ENCODE data around the gene THAP5. TPM values are rescaled to one million over a fixed set of nuclear protein-coding genes. Genes with fewer than 3 reads are reported as not detected.

Gene THAP5, protein sequence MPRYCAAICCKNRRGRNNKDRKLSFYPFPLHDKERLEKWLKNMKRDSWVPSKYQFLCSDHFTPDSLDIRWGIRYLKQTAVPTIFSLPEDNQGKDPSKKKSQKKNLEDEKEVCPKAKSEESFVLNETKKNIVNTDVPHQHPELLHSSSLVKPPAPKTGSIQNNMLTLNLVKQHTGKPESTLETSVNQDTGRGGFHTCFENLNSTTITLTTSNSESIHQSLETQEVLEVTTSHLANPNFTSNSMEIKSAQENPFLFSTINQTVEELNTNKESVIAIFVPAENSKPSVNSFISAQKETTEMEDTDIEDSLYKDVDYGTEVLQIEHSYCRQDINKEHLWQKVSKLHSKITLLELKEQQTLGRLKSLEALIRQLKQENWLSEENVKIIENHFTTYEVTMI
- total RNA-seq (2022; extraction: Qiagen RNA extraction; ENCODE audit: low read depth): 14.7 to 20.2 TPM (median 17.3 TPM) in 5 replicates

DNA sequence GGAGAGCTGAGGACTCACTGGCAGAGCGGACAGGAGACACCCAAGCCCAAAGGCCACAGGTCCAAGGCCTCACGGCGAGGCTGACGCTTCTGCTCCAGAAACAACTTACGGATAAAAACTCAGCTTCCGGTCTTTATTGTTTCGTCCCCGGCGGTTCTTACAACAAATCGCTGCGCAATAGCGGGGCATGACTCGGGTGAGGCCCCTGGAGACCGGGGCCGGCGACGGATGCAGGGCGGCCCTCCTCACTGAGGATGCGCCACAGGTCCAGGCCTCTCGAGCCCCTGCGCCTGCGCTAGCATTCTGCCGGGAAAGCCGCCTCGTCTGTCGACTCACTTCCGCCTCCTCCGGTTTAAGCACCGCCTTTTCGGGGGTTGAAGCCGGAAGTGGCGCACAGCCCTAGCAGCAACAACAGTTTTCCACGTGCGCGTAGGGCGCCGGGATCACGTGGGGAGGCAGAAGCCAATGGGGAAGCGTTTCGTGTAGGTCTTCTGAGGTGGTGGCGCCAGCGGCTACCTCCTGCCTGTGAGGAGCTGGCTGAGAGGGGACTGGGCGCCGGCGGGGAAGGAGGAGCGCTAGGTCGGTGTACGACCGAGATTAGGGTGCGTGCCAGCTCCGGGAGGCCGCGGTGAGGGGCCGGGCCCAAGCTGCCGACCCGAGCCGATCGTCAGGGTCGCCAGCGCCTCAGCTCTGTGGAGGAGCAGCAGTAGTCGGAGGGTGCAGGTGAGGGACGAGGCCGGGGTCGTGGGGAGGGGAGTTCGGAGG lies at the start of gene THAP5, which contains the start of gene DNAJB9:
Gene THAP5 (minus strand): TSS at position 326 of the 765 bp plus-strand sequence. CDS start 137 bp downstream, at position 189.
Gene DNAJB9 (plus strand): TSS at position 494 of the 765 bp plus-strand sequence. CDS start 1,853 bp downstream, outside the sequence.

DNA sequence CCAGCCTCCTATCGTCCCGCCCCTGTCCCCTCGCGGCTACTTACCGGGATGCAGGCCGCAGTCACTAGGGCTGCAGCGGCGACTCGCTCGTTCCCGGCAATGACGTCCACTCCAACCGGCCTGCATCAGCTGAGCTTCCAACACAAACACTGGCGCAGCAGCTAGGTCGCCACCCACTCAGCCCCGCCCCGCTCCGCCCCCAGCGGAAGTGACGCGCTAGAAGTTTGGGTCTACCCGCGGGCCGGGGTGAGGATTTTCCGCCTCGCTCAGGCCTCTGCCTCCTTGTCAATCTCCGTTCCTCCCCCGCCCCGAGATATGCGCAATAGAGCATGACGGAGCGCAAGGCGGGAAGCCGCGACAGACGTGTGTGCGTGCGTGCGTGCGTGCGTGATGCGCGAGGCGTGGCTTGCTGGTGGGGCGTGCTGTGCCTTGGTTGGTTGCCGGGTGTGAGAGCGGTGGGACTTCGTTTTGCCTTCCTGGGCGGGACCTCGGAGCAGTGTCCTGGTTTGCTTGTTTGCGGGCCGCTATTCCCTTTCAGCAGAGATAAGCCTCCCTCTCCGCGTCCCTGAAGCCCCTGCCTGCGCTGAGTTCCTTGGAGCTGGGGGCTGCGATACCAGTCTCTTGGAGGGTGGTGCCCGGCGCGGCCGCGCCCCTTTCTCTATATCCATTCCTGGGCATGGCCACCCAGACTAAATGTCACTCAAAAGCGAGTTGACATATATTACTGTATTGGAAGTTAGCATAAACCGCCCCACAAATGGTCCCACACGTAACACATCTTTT lies 43.3 kb downstream of the THAP5 start, which contains the start of gene PNPLA8:
Gene PNPLA8 (minus strand): TSS at position 151 of the 783 bp plus-strand sequence. CDS start 10,644 bp downstream, outside the sequence.

Other genes starting within 250 kb of the THAP5 start
- 70.5 to 98.1 TPM (median 90.7 TPM) in 5 replicates for gene NRCAM, start 113.3 kb downstream of the THAP5 start, total RNA-seq (2022; extraction: Qiagen RNA extraction; ENCODE audit: low read depth)
- gene PNPLA8, start 43.6 kb downstream of the THAP5 start, total RNA-seq (2022; extraction: Qiagen RNA extraction; ENCODE audit: low read depth): 13.5 to 18.9 TPM (median 15.9 TPM) in 5 replicates
- gene DNAJB9, start 168 bp upstream of the THAP5 start, total RNA-seq (2022; extraction: Qiagen RNA extraction; ENCODE audit: low read depth): 11.4 to 13.4 TPM (median 12.5 TPM) in 5 replicates